Measurements from ENCODE around the gene LDLRAP1. TPM values are rescaled to one million over a fixed set of nuclear protein-coding genes. Genes with fewer than 3 reads are reported as not detected.
A peak's percentile ranks its signal among the peaks of the same experiment; 100 is the strongest.
"Not testable (repeated sequence)": the region's sequence is repeated elsewhere in the genome, so short reads cannot be mapped to it uniquely, and the experiment has no call there.

Gene LDLRAP1
- total and polyA plus RNA-seq, 3 donors from 2014 or later: 11.7 to 19.8 (median 16.6) TPM

GRCh38 chr1:25586181-25586588 lies 42.8 kb downstream of the LDLRAP1 start:
- 90 to 95% methylated on average over 16 of the region's 16 CpGs for WGBS, 2 donors
- no peak for DNase-seq
- no peaks in the 10 kb centered on the region for H3K36me3 ChIP-seq (ENCODE audit: low read depth, missing control alignments)

GRCh38 chr1:25587290-25587689 lies 43.9 kb downstream of the LDLRAP1 start:
- no peak for TF ChIP-seq CTCF (IDR thresholded peaks at IDR 0.05)
- TF ChIP-seq POLR2A (IDR thresholded peaks at IDR 0.05): no peak
- H3K4me1 ChIP-seq: peaks cover 3% of the 10 kb centered on the region
- H3K27ac ChIP-seq: no peak overlapping the region
- intact Hi-C loops (cut with DNase I; ENCODE audit: low total_unique reads): no loop called here
- no peaks in the 10 kb centered on the region for H3K9me3 ChIP-seq
- H3K4me3 ChIP-seq: no peak overlapping the region
- DNase-seq: no peak
- H3K36me3 ChIP-seq (ENCODE audit: low read depth, missing control alignments): no peaks in the 10 kb centered on the region
- no peaks in the 10 kb centered on the region for H3K27me3 ChIP-seq
- 93 to 94% methylated on average over 8 of the region's 8 CpGs for WGBS, 2 donors

More at GRCh38 chr1:25586181-25586588, 42.8 kb downstream of the LDLRAP1 start:
- Histone ChIP-seq H3K4me3 (no peak overlapping the region), H3K27me3 (no peaks in the 10 kb centered on the region), H3K4me1 (peaks cover 3% of the 10 kb centered on the region), H3K27ac (no peak overlapping the region), H3K9me3 (no peaks in the 10 kb centered on the region)
- TF ChIP-seq POLR2A (IDR thresholded peaks at IDR 0.05): no peak
- TF ChIP-seq CTCF (IDR thresholded peaks at IDR 0.05): no peak
- intact Hi-C loops (cut with DNase I; ENCODE audit: low total_unique reads): no loop called here

GRCh38 chr1:25588224-25588623 lies 44.8 kb downstream of the LDLRAP1 start:
- H3K27ac ChIP-seq; H3K9me3 ChIP-seq; intact Hi-C loops (cut with DNase I; ENCODE audit: low total_unique reads); H3K27me3 ChIP-seq; DNase-seq; H3K4me1 ChIP-seq; H3K36me3 ChIP-seq (ENCODE audit: low read depth, missing control alignments); H3K4me3 ChIP-seq: not testable (repeated sequence)
- 80 to 81% methylated on average over 7 of the region's 7 CpGs for WGBS, 2 donors

- H3K4me3 ChIP-seq; H3K9me3 ChIP-seq; intact Hi-C loops (cut with DNase I; ENCODE audit: low total_unique reads); H3K36me3 ChIP-seq (ENCODE audit: low read depth, missing control alignments); H3K4me1 ChIP-seq; H3K27ac ChIP-seq; DNase-seq; H3K27me3 ChIP-seq: not testable (repeated sequence)
- 93% methylated on average over 13 of the region's 13 CpGs for WGBS, 2 donors
Measured at GRCh38 chr1:25588786-25589185, 45.4 kb downstream of the LDLRAP1 start.

GRCh38 chr1:25590096-25590824 lies 46.9 kb downstream of the LDLRAP1 start:
- no peaks in the 10 kb centered on the region for H3K36me3 ChIP-seq (ENCODE audit: low read depth, missing control alignments)
- H3K4me3 ChIP-seq: no peak overlapping the region
- peak; percentile 79 for DNase-seq
- H3K9me3 ChIP-seq: no peaks in the 10 kb centered on the region
- 55 to 60% methylated on average over 7 to 8 of the region's 8 CpGs for WGBS, 2 donors
- intact Hi-C loops (cut with DNase I; ENCODE audit: low total_unique reads): no loop called here
- H3K4me1 ChIP-seq: peaks cover 3% of the 10 kb centered on the region
- peak overlapping the region in 1 of 2 donors; percentile 53 for H3K27ac ChIP-seq
- H3K27me3 ChIP-seq: no peaks in the 10 kb centered on the region
- TF ChIP-seq POLR2A (IDR thresholded peaks at IDR 0.05) (no peak), CTCF (IDR thresholded peaks at IDR 0.05) (no peak)

- no peak for DNase-seq
- intact Hi-C loops (cut with DNase I; ENCODE audit: low total_unique reads): no loop called here
- WGBS, 2 donors: 75 to 76% methylated on average over 2 of the region's 2 CpGs
Measured at GRCh38 chr1:25593861-25594260, 50.5 kb downstream of the LDLRAP1 start.

More at GRCh38 chr1:25593861-25594260, 50.5 kb downstream of the LDLRAP1 start:
- H3K36me3 ChIP-seq (ENCODE audit: low read depth, missing control alignments): no peaks in the 10 kb centered on the region
- H3K4me3 ChIP-seq: no peak overlapping the region
- peaks cover 3% of the 10 kb centered on the region for H3K4me1 ChIP-seq
- no peaks in the 10 kb centered on the region for H3K27me3 ChIP-seq
- TF ChIP-seq POLR2A (IDR thresholded peaks at IDR 0.05): no peak
- TF ChIP-seq CTCF (IDR thresholded peaks at IDR 0.05): no peak
- no peaks in the 10 kb centered on the region for H3K9me3 ChIP-seq
- H3K27ac ChIP-seq: no peak overlapping the region
